Astrocyte (in vitro differentiated cells and primary cell): ENCODE data around the gene NAP1L4. TPM values are rescaled to one million over a fixed set of nuclear protein-coding genes. Genes with fewer than 3 reads are reported as not detected.

Experiments
- DNase-seq: peaks from one replicate; pipeline ENCODE4 v3.0.0-alpha.2; 2010; ENCODE audit warnings: low read depth
- FAIRE-seq: peaks from 2 replicates; lab custom pipeline; 2011; peaks lifted over from hg19 to GRCh38; lab: Jason Lieb, UNC
- H2AFZ ChIP-seq: 2 replicates; pipeline ENCODE4 v1.6.0; 2012; ENCODE audit warnings: low read depth, low read length, inconsistent platforms
- H3K27ac ChIP-seq: 2 replicates; pipeline ENCODE4 v1.5.1; 2011; ENCODE audit warnings: low read depth, low read length, inconsistent platforms
- H3K27me3 ChIP-seq: 2 replicates; pipeline ENCODE4 v1.6.0; 2011; ENCODE audit warnings: low read length, inconsistent platforms; ENCODE audit not compliant: insufficient read depth
- H3K36me3 ChIP-seq: 2 replicates; pipeline ENCODE4 v1.5.1; 2011; ENCODE audit warnings: low read length, inconsistent platforms; ENCODE audit not compliant: insufficient read depth
- H3K4me1 ChIP-seq: 2 replicates; pipeline ENCODE4 v1.5.1; 2011; ENCODE audit warnings: low read length, inconsistent platforms; ENCODE audit not compliant: insufficient read depth
- H3K4me2 ChIP-seq: 2 replicates; pipeline ENCODE4 v1.6.0; 2012; ENCODE audit warnings: low read length, inconsistent platforms
- H3K4me3 ChIP-seq: 2 replicates; pipeline ENCODE4 v1.5.1; 2011; ENCODE audit warnings: low read depth, mild to moderate bottlenecking, low read length, inconsistent platforms; ENCODE audit not compliant: insufficient read depth
- H3K79me2 ChIP-seq: 2 replicates; pipeline ENCODE4 v1.6.0; 2012; ENCODE audit warnings: mild to moderate bottlenecking, low read length, inconsistent platforms; ENCODE audit not compliant: insufficient read depth
- H3K9ac ChIP-seq: 2 replicates; pipeline ENCODE4 v1.6.0; 2012; ENCODE audit warnings: mild to moderate bottlenecking, low read length, inconsistent platforms
- H3K9me3 ChIP-seq: 2 replicates; pipeline ENCODE4 v1.5.1; 2012; ENCODE audit warnings: low read depth, mild to moderate bottlenecking, low read length, inconsistent platforms; ENCODE audit not compliant: insufficient read depth
- H4K20me1 ChIP-seq: 2 replicates; pipeline ENCODE4 v1.6.0; 2012; ENCODE audit warnings: low read length, inconsistent platforms; ENCODE audit not compliant: insufficient read depth
- H3K27ac Mint-ChIP-seq: one replicate; pipeline ENCODE4 v1.8.0; 2021; ENCODE audit warnings: mild to moderate bottlenecking, mixed read lengths; ENCODE audit not compliant: unreplicated experiment
- H3K27me3 Mint-ChIP-seq: one replicate; pipeline ENCODE4 v1.8.0; 2021; ENCODE audit warnings: low read depth, mixed read lengths; ENCODE audit not compliant: unreplicated experiment
- H3K36me3 Mint-ChIP-seq: one replicate; pipeline ENCODE4 v1.8.0; 2021; ENCODE audit warnings: low read depth, mixed read lengths; ENCODE audit not compliant: unreplicated experiment
- H3K4me1 Mint-ChIP-seq: one replicate; pipeline ENCODE4 v1.8.0; 2021; ENCODE audit warnings: low read depth, mixed read lengths; ENCODE audit not compliant: unreplicated experiment
- H3K4me3 Mint-ChIP-seq: one replicate; pipeline ENCODE4 v1.8.0; 2021; ENCODE audit warnings: mild to moderate bottlenecking, moderate library complexity, mixed read lengths; ENCODE audit not compliant: unreplicated experiment
- H3K9me3 Mint-ChIP-seq: one replicate; pipeline ENCODE4 v1.8.0; 2021; ENCODE audit warnings: mild to moderate bottlenecking, mixed read lengths; ENCODE audit not compliant: unreplicated experiment
- EZH2 ChIP-seq: IDR thresholded peaks from 2 replicates; pipeline ENCODE4 v1.6.1; 2012; ENCODE audit warnings: mild to moderate bottlenecking, low read length, inconsistent platforms; ENCODE audit not compliant: insufficient read depth
- total RNA-seq: library from RNA; stranded (reverse); gene quantifications from 2 replicates; pipeline ENCODE4 v1.2.1, GENCODE V29; 2021
- TF ChIP-seq, protein P1 (sequence below): IDR thresholded peaks from 2 replicates; pipeline ENCODE4 v1.5.1; 2011; ENCODE audit warnings: low read depth, mild to moderate bottlenecking, inconsistent platforms, low read length, moderate library complexity; ENCODE audit not compliant: insufficient read depth

NAP1L4 gene
- total RNA-seq, 1 donor from 2014 or later: 153 TPM

DNA sequence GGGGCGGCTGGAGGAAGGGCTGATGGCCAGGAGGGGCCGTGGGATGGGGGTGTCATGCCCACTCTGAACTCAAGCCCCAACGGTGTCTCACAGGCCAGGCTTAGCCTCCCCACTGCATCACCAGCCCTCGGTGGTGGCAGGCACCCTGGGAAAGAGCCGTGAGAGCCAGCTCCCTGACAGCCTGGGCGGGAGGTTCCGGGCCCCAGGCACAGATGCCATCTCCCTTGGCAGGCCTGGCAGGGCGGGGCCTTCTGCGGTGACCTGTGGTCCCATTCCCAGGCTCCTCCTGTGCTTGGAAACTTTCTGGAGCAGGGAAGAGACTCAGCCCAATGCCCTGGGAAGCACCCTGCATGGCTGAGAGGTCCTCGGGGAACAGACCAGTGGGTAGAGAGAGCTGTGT, 67.7 kb downstream of the NAP1L4 start:
- Histone ChIP-seq H3K27me3 (no peaks in the 10 kb centered on the region), H3K9ac (no peak overlapping the region), H3K4me2 (no peak overlapping the region), H3K79me2 (peaks cover 37% of the 10 kb centered on the region), H3K4me1 (peaks cover 12% of the 10 kb centered on the region), H3K4me3 (no peak overlapping the region), H3K9me3 (no peaks in the 10 kb centered on the region), H3K36me3 (no peaks in the 10 kb centered on the region), H4K20me1 (peaks cover 42% of the 10 kb centered on the region), H3K27ac (no peak overlapping the region), H2AFZ (no peak overlapping the region)
- Mint-ChIP-seq H3K27ac (no peak overlapping the region), H3K4me1 (peaks cover 6% of the 10 kb centered on the region), H3K9me3 (no peaks in the 10 kb centered on the region), H3K36me3 (no peaks in the 10 kb centered on the region), H3K4me3 (no peak overlapping the region), H3K27me3 (no peaks in the 10 kb centered on the region)
- no peak for FAIRE-seq
- TF ChIP-seq, protein P1, sequence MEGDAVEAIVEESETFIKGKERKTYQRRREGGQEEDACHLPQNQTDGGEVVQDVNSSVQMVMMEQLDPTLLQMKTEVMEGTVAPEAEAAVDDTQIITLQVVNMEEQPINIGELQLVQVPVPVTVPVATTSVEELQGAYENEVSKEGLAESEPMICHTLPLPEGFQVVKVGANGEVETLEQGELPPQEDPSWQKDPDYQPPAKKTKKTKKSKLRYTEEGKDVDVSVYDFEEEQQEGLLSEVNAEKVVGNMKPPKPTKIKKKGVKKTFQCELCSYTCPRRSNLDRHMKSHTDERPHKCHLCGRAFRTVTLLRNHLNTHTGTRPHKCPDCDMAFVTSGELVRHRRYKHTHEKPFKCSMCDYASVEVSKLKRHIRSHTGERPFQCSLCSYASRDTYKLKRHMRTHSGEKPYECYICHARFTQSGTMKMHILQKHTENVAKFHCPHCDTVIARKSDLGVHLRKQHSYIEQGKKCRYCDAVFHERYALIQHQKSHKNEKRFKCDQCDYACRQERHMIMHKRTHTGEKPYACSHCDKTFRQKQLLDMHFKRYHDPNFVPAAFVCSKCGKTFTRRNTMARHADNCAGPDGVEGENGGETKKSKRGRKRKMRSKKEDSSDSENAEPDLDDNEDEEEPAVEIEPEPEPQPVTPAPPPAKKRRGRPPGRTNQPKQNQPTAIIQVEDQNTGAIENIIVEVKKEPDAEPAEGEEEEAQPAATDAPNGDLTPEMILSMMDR: no peak
- TF ChIP-seq EZH2: no peak
- DNase-seq: no peak

DNA sequence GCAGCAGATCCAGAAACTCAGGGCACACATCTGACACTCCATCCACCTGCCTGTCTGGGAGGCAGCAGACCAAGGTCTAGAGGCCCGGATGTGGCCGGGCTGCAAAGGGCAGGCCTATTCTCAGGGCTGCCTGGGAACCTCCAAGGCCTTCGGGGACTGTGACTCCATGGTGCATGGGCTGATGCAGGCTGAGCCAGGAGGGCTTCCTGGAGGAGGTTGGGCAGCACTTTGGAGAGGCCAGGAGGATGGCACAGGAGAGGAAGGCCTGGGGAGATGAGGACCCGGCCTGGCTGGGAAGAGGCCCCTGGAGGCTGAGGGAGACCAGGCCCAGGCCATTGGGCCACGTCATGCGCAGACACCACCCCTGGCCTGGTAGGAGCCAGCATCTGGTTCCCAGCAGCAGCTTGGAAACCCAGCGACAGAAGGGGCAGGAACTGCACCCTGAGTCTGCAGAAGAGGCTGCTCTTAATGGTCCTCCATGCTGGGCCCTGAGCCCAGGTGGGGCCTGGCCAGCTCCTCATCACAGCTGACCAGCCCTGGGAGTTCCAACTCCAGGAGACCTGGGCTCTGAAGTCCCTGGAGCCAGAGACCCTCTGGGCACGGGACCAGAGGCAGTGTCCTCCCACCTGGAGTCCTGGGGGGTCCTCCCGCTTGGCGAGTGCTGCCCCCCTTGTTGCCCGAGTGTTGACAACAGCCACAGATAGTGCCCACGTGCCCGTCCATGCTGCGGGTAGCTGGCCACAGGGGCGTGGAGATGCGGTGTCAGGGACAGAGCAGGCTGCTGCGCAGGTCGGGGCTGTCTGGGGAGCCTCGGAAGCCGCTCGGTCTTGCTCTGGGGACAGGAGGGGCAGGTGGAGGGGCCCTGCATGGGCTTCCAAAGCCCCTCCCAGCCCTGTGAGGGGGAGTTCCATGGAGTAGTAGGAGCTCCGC, 68.4 kb downstream of the NAP1L4 start:
- Mint-ChIP-seq H3K27ac (no peak overlapping the region), H3K9me3 (no peaks in the 10 kb centered on the region), H3K27me3 (peaks cover 3% of the 10 kb centered on the region), H3K4me3 (no peak overlapping the region), H3K4me1 (peaks cover 6% of the 10 kb centered on the region), H3K36me3 (no peaks in the 10 kb centered on the region)
- Histone ChIP-seq H3K27ac (no peak overlapping the region), H3K79me2 (peaks cover 32% of the 10 kb centered on the region), H3K36me3 (no peaks in the 10 kb centered on the region), H3K9ac (no peak overlapping the region), H3K4me3 (no peak overlapping the region), H2AFZ (no peak overlapping the region), H3K27me3 (no peaks in the 10 kb centered on the region), H3K4me1 (peaks cover 12% of the 10 kb centered on the region), H3K4me2 (no peak overlapping the region), H4K20me1 (peaks cover 40% of the 10 kb centered on the region), H3K9me3 (no peaks in the 10 kb centered on the region)
- TF ChIP-seq, protein P1: no peak
- no peak for TF ChIP-seq EZH2
- DNase-seq (no peak), FAIRE-seq (no peak)

DNA sequence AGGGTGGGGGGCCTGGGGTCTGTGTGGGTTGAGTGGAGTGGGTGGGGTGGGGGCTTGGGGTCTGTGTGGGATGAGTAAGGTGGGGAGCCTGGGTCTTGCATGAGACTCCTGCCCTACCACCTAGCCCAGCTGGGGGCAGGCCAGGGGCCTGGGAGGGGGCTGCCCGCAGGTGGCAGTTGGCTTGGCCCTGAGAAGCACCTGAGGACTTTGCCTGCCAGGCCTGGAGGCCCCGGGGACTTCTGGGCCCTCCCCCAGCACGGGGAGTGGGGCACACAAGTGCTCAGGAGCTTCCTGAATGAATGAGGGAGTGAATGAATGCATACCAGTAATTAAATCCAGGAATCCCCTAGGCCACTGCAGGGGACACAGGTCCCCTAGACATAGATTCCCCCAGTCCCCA, 69.5 kb downstream of the NAP1L4 start:
- H3K4me1 ChIP-seq: peaks cover 11% of the 10 kb centered on the region
- H3K36me3 Mint-ChIP-seq: no peaks in the 10 kb centered on the region
- FAIRE-seq (no peak), DNase-seq (no peak)
- no peak overlapping the region for H3K27ac ChIP-seq
- H3K27me3 ChIP-seq: no peaks in the 10 kb centered on the region
- no peak overlapping the region for H3K9ac ChIP-seq
- H3K36me3 ChIP-seq: no peaks in the 10 kb centered on the region
- H3K4me3 ChIP-seq: no peak overlapping the region
- TF ChIP-seq, protein P1: no peak
- no peak for TF ChIP-seq EZH2
- no peaks in the 10 kb centered on the region for H3K9me3 ChIP-seq
- H3K27ac Mint-ChIP-seq: no peak overlapping the region
- peaks cover 3% of the 10 kb centered on the region for H3K4me1 Mint-ChIP-seq
- no peak overlapping the region for H2AFZ ChIP-seq
- H3K79me2 ChIP-seq: peaks cover 22% of the 10 kb centered on the region
- no peak overlapping the region for H3K4me2 ChIP-seq
- peaks cover 30% of the 10 kb centered on the region for H4K20me1 ChIP-seq
- H3K4me3 Mint-ChIP-seq: no peak overlapping the region
- H3K27me3 Mint-ChIP-seq: peaks cover 3% of the 10 kb centered on the region
- H3K9me3 Mint-ChIP-seq: no peaks in the 10 kb centered on the region
